ENCODE measurements around the gene AACS. TPM values are rescaled to one million over a fixed set of nuclear protein-coding genes. Genes with fewer than 3 reads are reported as not detected.

Gene AACS
- total and polyA plus RNA-seq, 2 donors (not counting 1 experiment from before 2014, with no cell fraction given) = 6.1 to 20.8 TPM

GRCh38 chr12:125104982-125105381, 39.7 kb downstream of the AACS start:
- Histone ChIP-seq H3K27ac (ENCODE audit: low read length in 2 of 2) (no peak overlapping the region), H3K36me3 (replicated peaks in 1 of 2; ENCODE audit: control extremely low read depth in 1 of 2, control insufficient read depth in 1 of 2, extremely low read depth in 1 of 2, insufficient read depth in 2 of 2, low read length in 1 of 2) (peaks cover 0 to 3% of the 10 kb centered on the region in 2 experiments), H3K4me3 (ENCODE audit: control extremely low read depth in 1 of 5, extremely low read depth in 1 of 5, insufficient read depth in 1 of 5, low read depth in 2 of 5, low read length in 4 of 5) (no peak overlapping the region), H3K4me1 (ENCODE audit: control insufficient read depth in 2 of 2, insufficient read depth in 2 of 2, low read length in 2 of 2) (no peaks in the 10 kb centered on the region), H3K4me2 (replicated peaks; ENCODE audit: low read depth, low read length, poor library complexity, severe bottlenecking) (no peak overlapping the region), H2AFZ (ENCODE audit: insufficient read depth, low read depth, low read length, poor library complexity, severe bottlenecking) (no peak overlapping the region), H3K27me3 (replicated peaks in 1 of 4; ENCODE audit: control extremely low read depth in 1 of 4, control insufficient read depth in 3 of 4, insufficient read depth in 4 of 4, low read length in 3 of 4) (no peaks in the 10 kb centered on the region), H3K9ac (ENCODE audit: low read length) (no peak overlapping the region), H3K9me3 (ENCODE audit: control extremely low read depth in 1 of 3, control insufficient read depth in 2 of 3, insufficient read depth in 1 of 3, low read length in 2 of 3) (no peaks in the 10 kb centered on the region), H4K20me1 (ENCODE audit: control insufficient read depth, insufficient read depth, low read length, poor library complexity, severe bottlenecking) (no peaks in the 10 kb centered on the region), H3K79me2 (ENCODE audit: control insufficient read depth, insufficient read depth, low read length) (no peaks in the 10 kb centered on the region)
- no peaks in the 10 kb centered on the region for H3K9me3 Mint-ChIP-seq (ENCODE audit: insufficient read depth)
- ChIA-PET CTCF (no interaction called here), POLR2A (no interaction called here)
- intact Hi-C loops (cut with micrococcal nuclease) = no loop called here
- no peak overlapping the region for H3K4me3 Mint-ChIP-seq
- DNase-seq (no peak), ATAC-seq (ENCODE audit: low read depth) (no peak)
- no peak overlapping the region for H3K27ac Mint-ChIP-seq
- no peaks in the 10 kb centered on the region for H3K4me1 Mint-ChIP-seq
- H3K27me3 Mint-ChIP-seq = no peaks in the 10 kb centered on the region
- WGBS (ENCODE audit: insufficient coverage) = 100% methylated on average over 6 of the region's 10 CpGs
- TF ChIP-seq CTCF (IDR thresholded peaks at IDR 0.05) = no peak
- TF ChIP-seq EZH2 (IDR thresholded peaks at IDR 0.05; ENCODE audit: borderline replicate concordance, insufficient read depth, low read depth, low read length, poor library complexity, severe bottlenecking) = no peak

- no peaks in the 10 kb centered on the region for H3K27me3 ChIP-seq (replicated peaks in 1 of 4; ENCODE audit: control extremely low read depth in 1 of 4, control insufficient read depth in 3 of 4, insufficient read depth in 4 of 4, low read length in 3 of 4)
- H3K4me1 ChIP-seq (ENCODE audit: control insufficient read depth in 2 of 2, insufficient read depth in 2 of 2, low read length in 2 of 2) = no peaks in the 10 kb centered on the region
- no peak overlapping the region for H2AFZ ChIP-seq (ENCODE audit: insufficient read depth, low read depth, low read length, poor library complexity, severe bottlenecking)
- H3K4me3 ChIP-seq (ENCODE audit: control extremely low read depth in 1 of 5, extremely low read depth in 1 of 5, insufficient read depth in 1 of 5, low read depth in 2 of 5, low read length in 4 of 5) = no peak overlapping the region
- no peak overlapping the region for H3K27ac ChIP-seq (ENCODE audit: low read length in 2 of 2)
- H3K4me1 Mint-ChIP-seq = no peaks in the 10 kb centered on the region
- no peaks in the 10 kb centered on the region for H4K20me1 ChIP-seq (ENCODE audit: control insufficient read depth, insufficient read depth, low read length, poor library complexity, severe bottlenecking)
- no peaks in the 10 kb centered on the region for H3K9me3 ChIP-seq (ENCODE audit: control extremely low read depth in 1 of 3, control insufficient read depth in 2 of 3, insufficient read depth in 1 of 3, low read length in 2 of 3)
- H3K27ac Mint-ChIP-seq = no peak overlapping the region
- ChIA-PET CTCF (no interaction called here), POLR2A (no interaction called here)
- no peak for DNase-seq
- H3K9me3 Mint-ChIP-seq (ENCODE audit: insufficient read depth) = no peaks in the 10 kb centered on the region
- TF ChIP-seq CTCF (IDR thresholded peaks at IDR 0.05) (no peak), EZH2 (IDR thresholded peaks at IDR 0.05; ENCODE audit: borderline replicate concordance, insufficient read depth, low read depth, low read length, poor library complexity, severe bottlenecking) (no peak)
- H3K9ac ChIP-seq (ENCODE audit: low read length) = no peak overlapping the region
- peaks cover 0 to 3% of the 10 kb centered on the region in 2 experiments for H3K36me3 ChIP-seq (replicated peaks in 1 of 2; ENCODE audit: control extremely low read depth in 1 of 2, control insufficient read depth in 1 of 2, extremely low read depth in 1 of 2, insufficient read depth in 2 of 2, low read length in 1 of 2)
- H3K4me3 Mint-ChIP-seq = no peak overlapping the region
- H3K79me2 ChIP-seq (ENCODE audit: control insufficient read depth, insufficient read depth, low read length) = no peaks in the 10 kb centered on the region
- H3K4me2 ChIP-seq (replicated peaks; ENCODE audit: low read depth, low read length, poor library complexity, severe bottlenecking) = no peak overlapping the region
- intact Hi-C loops (cut with micrococcal nuclease) = no loop called here
- 100% methylated on average over 3 of the region's 6 CpGs for WGBS (ENCODE audit: insufficient coverage)
- no peak for ATAC-seq (ENCODE audit: low read depth)
- no peaks in the 10 kb centered on the region for H3K27me3 Mint-ChIP-seq
Observed at GRCh38 chr12:125105600-125105999, 40.4 kb downstream of the AACS start.
